Measurements from ENCODE around the gene TCF21.
"Not testable (repeated sequence)": the region's sequence is repeated elsewhere in the genome, so short reads cannot be mapped to it uniquely, and the experiment has no call there.

Gene TCF21

GRCh38 chr6:133888929-133889556, at the start of gene TCF21:
TSS of gene TCF21 (plus strand) at chr6:133889113. CDS start at chr6:133889398, 285 bp downstream.
- no peak for DNase-seq

- DNase-seq: no peak
Observed at GRCh38 chr6:133841176-133841575, 47.7 kb upstream of the TCF21 start.

GRCh38 chr6:133843098-133843497, 45.8 kb upstream of the TCF21 start:
- DNase-seq: no peak

- no peak for DNase-seq
Observed at GRCh38 chr6:133844709-133845108, 44.2 kb upstream of the TCF21 start.

GRCh38 chr6:133854041-133854363, 34.9 kb upstream of the TCF21 start:
- DNase-seq: no peak

- DNase-seq: peak; percentile 55
Observed at GRCh38 chr6:133854364-133855275, 34.3 kb upstream of the TCF21 start.

- DNase-seq: no peak
Observed at GRCh38 chr6:133855276-133855990, 33.5 kb upstream of the TCF21 start.

- DNase-seq: no peak
Observed at GRCh38 chr6:133855991-133856370, 32.9 kb upstream of the TCF21 start.

GRCh38 chr6:133856911-133857310, 32.0 kb upstream of the TCF21 start:
- DNase-seq: no peak

GRCh38 chr6:133857696-133858095, 31.2 kb upstream of the TCF21 start:
- no peak for DNase-seq

- not testable (repeated sequence) for DNase-seq
Observed at GRCh38 chr6:133861337-133861736, 27.6 kb upstream of the TCF21 start.

- no peak for DNase-seq
Observed at GRCh38 chr6:133863228-133863627, 25.7 kb upstream of the TCF21 start.

- DNase-seq: no peak
Observed at GRCh38 chr6:133865680-133866079, 23.2 kb upstream of the TCF21 start.

- DNase-seq: no peak
Observed at GRCh38 chr6:133871131-133871530, 17.8 kb upstream of the TCF21 start.

- DNase-seq: no peak
Observed at GRCh38 chr6:133873538-133873937, 15.4 kb upstream of the TCF21 start.

- no peak for DNase-seq
Observed at GRCh38 chr6:133877116-133877515, 11.8 kb upstream of the TCF21 start.

GRCh38 chr6:133880006-133880405, 8.9 kb upstream of the TCF21 start:
- no peak for DNase-seq

GRCh38 chr6:133880896-133881295, 8.0 kb upstream of the TCF21 start:
- no peak for DNase-seq

- DNase-seq: no peak
Observed at GRCh38 chr6:133886104-133886775, 2.7 kb upstream of the TCF21 start.

GRCh38 chr6:133887156-133887879, 1.6 kb upstream of the TCF21 start:
- DNase-seq: no peak

GRCh38 chr6:133887880-133888230, 1.1 kb upstream of the TCF21 start:
- DNase-seq: no peak

- no peak for DNase-seq
Observed at GRCh38 chr6:133889557-133890403, 867 bp downstream of the TCF21 start.

Data from NCI-H1105 (cell line).